DOHH2 (cell line): ENCODE measurements around the gene SELENOF.

ENCODE experiments used
- H3F3A ChIP-seq: fragments of 200-600 bp; sonication (generic), shearing (Covaris generic); 2 replicates; pipeline ENCODE4 v1.6.0; 2016; ENCODE audit warnings: antibody characterized with exemption, mild to moderate bottlenecking; ENCODE audit not compliant: control insufficient read depth, insufficient read depth
- H3K27ac ChIP-seq: fragments of 200-600 bp; sonication (generic); 2 replicates; pipeline ENCODE4 v1.5.1; 2014; ENCODE audit warnings: low read depth, mild to moderate bottlenecking, low read length, moderate library complexity
- H3K27me3 ChIP-seq: fragments of 200-600 bp; sonication (generic); 2 replicates; pipeline ENCODE4 v1.6.1; 2014; ENCODE audit warnings: mild to moderate bottlenecking, low read length, mixed read lengths; ENCODE audit not compliant: control insufficient read depth
- H3K36me3 ChIP-seq: fragments of 200-600 bp; sonication (generic); 2 replicates; pipeline ENCODE4 v1.6.1; 2014; ENCODE audit warnings: mild to moderate bottlenecking, low read length, moderate library complexity, mixed read lengths; ENCODE audit not compliant: control insufficient read depth
- H3K4me1 ChIP-seq: fragments of 200-600 bp; sonication (generic); 2 replicates; pipeline ENCODE4 v1.6.1; 2014; ENCODE audit warnings: mild to moderate bottlenecking, low read length, mixed read lengths; ENCODE audit not compliant: control insufficient read depth
- H3K4me2 ChIP-seq: fragments of 200-600 bp; sonication (generic); 2 replicates; pipeline ENCODE4 v1.6.0; 2014; ENCODE audit warnings: mild to moderate bottlenecking, low read length, moderate library complexity
- H3K4me3 ChIP-seq: fragments of 200-600 bp; sonication (generic); 2 replicates; pipeline ENCODE4 v1.5.1; 2014; ENCODE audit warnings: mild to moderate bottlenecking, low read length, mixed read lengths
- H3K79me2 ChIP-seq: fragments of 200-600 bp; sonication (generic); 2 replicates; pipeline ENCODE4 v1.6.1; 2014; ENCODE audit warnings: mild to moderate bottlenecking, low read length, mixed read lengths; ENCODE audit not compliant: control insufficient read depth
- H3K9me2 ChIP-seq: fragments of 200-600 bp; sonication (generic); replicated peaks from 2 replicates; pipeline ENCODE4 v1.6.1; 2014; ENCODE audit warnings: mild to moderate bottlenecking, low read length, mixed read lengths; ENCODE audit not compliant: control insufficient read depth
- H3K9me3 ChIP-seq: fragments of 200-600 bp; sonication (generic); 2 replicates; pipeline ENCODE4 v1.6.1; 2014; ENCODE audit warnings: antibody characterized with exemption, low read length, mixed read lengths; ENCODE audit not compliant: control insufficient read depth, insufficient read depth
- H4K20me1 ChIP-seq: fragments of 200-600 bp; sonication (generic); 2 replicates; pipeline ENCODE4 v1.6.0; 2014; ENCODE audit warnings: low read depth, mild to moderate bottlenecking, antibody characterized with exemption, low read length, moderate library complexity; ENCODE audit not compliant: control insufficient read depth, insufficient read depth
- CTCF ChIP-seq: fragments of 200-600 bp; sonication (generic); IDR thresholded peaks from one replicate; pipeline ENCODE4 v1.5.1; 2014; ENCODE audit warnings: antibody characterized with exemption, mild to moderate bottlenecking, low read depth, low read length; ENCODE audit not compliant: poor library complexity, severe bottlenecking
- EZH2phosphoT487 ChIP-seq: fragments of 200-600 bp; sonication (generic); IDR thresholded peaks from 2 replicates; pipeline ENCODE4 v1.6.1; 2017; ENCODE audit warnings: borderline replicate concordance, mild to moderate bottlenecking, antibody characterized with exemption, low read length, moderate library complexity, mixed read lengths

Gene SELENOF

GRCh38 chr1:86860424-86860823, 53.5 kb downstream of the SELENOF start:
- H4K20me1 ChIP-seq = no peaks in the 10 kb centered on the region
- no peaks in the 10 kb centered on the region for H3K27me3 ChIP-seq
- no peak overlapping the region for H3K4me3 ChIP-seq
- no peak for TF ChIP-seq EZH2phosphoT487
- no peak for TF ChIP-seq CTCF
- H3K9me3 ChIP-seq = no peaks in the 10 kb centered on the region
- no peaks in the 10 kb centered on the region for H3K9me2 ChIP-seq
- no peak overlapping the region for H3K27ac ChIP-seq
- peaks cover 15% of the 10 kb centered on the region for H3K36me3 ChIP-seq
- peaks cover 22% of the 10 kb centered on the region for H3K4me1 ChIP-seq
- peaks cover 20% of the 10 kb centered on the region for H3F3A ChIP-seq
- H3K79me2 ChIP-seq = peaks cover 4% of the 10 kb centered on the region
- no peak overlapping the region for H3K4me2 ChIP-seq

- Histone ChIP-seq H3K9me3 (no peaks in the 10 kb centered on the region), H3K27ac (no peak overlapping the region), H3K4me1 (peaks cover 22% of the 10 kb centered on the region), H3K36me3 (peaks cover 15% of the 10 kb centered on the region), H3K9me2 (no peaks in the 10 kb centered on the region), H3K4me3 (no peak overlapping the region), H3K79me2 (peaks cover under 1% of the 10 kb centered on the region), H3K4me2 (no peak overlapping the region), H3K27me3 (no peaks in the 10 kb centered on the region), H4K20me1 (no peaks in the 10 kb centered on the region), H3F3A (peaks cover 20% of the 10 kb centered on the region)
- TF ChIP-seq CTCF = no peak
- TF ChIP-seq EZH2phosphoT487 = no peak
Observed at GRCh38 chr1:86860020-86860419, 53.9 kb downstream of the SELENOF start.

GRCh38 chr1:86858524-86859261, 55.2 kb downstream of the SELENOF start:
- no peaks in the 10 kb centered on the region for H3K9me2 ChIP-seq
- no peaks in the 10 kb centered on the region for H3K79me2 ChIP-seq
- H3K27me3 ChIP-seq = no peaks in the 10 kb centered on the region
- peaks cover 20% of the 10 kb centered on the region for H3F3A ChIP-seq
- H3K27ac ChIP-seq = no peak overlapping the region
- no peak overlapping the region for H3K4me2 ChIP-seq
- H3K36me3 ChIP-seq = peaks cover 10% of the 10 kb centered on the region
- H3K9me3 ChIP-seq = no peaks in the 10 kb centered on the region
- H4K20me1 ChIP-seq = no peaks in the 10 kb centered on the region
- TF ChIP-seq EZH2phosphoT487 (no peak), CTCF (no peak)
- peaks cover 27% of the 10 kb centered on the region for H3K4me1 ChIP-seq
- no peak overlapping the region for H3K4me3 ChIP-seq
